ENCODE results near the gene SERPINB4.

The SERPINB4 gene

DNA sequence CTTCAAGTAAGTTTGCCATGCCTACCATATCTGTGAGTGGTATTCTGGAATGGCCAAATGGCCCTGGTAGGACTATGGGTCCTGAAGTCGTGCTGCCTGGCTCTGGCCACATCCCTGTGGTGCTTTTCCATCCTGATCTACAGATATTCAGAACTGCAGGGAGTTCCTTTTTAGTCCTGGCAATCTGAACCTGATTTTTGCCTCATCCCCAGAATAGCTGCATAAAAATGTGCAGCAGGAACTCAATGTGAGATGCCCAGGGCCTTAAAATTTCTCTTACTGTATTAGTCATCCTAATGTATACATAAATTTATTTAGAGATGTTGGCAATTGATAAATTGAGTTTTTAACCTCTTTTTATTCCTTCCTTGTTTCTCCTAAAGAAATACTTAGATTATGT, 51.6 kb downstream of the SERPINB4 start:
- Histone ChIP-seq H3K27ac (ENCODE audit: low read depth, low read length) (no peak overlapping the region), H3K4me1 (ENCODE audit: control insufficient read depth, insufficient read depth, low read length) (no peaks in the 10 kb centered on the region), H3K9ac (ENCODE audit: low read depth, low read length) (no peak overlapping the region), H3K9me3 (ENCODE audit: control insufficient read depth, insufficient read depth, low read length) (no peaks in the 10 kb centered on the region), H3K4me3 (ENCODE audit: low read depth, low read length) (no peak overlapping the region), H3K36me3 (ENCODE audit: control insufficient read depth, insufficient read depth, low read length) (no peaks in the 10 kb centered on the region), H3K27me3 (ENCODE audit: control insufficient read depth, insufficient read depth, low read length) (no peaks in the 10 kb centered on the region)

DNA sequence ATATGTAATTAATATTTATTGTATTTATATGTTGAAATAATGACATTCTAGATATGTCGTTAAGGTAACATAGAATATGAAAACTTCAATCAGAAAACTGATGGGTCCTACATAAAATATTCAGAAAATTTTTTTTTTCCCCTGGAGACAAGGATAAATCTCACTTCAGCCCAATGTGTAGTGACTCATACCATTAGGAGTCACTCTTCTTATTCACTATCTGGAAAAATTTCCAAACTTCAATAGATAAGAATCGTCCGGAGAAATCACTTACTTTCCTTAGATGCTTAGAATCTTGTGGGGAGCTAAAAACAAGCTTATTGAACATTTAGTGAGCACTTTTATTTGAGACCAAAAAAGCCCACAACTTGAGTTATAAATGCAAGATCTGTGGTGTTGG, 52.3 kb downstream of the SERPINB4 start:
- Histone ChIP-seq H3K36me3 (ENCODE audit: control insufficient read depth, insufficient read depth, low read length) (no peaks in the 10 kb centered on the region), H3K9me3 (ENCODE audit: control insufficient read depth, insufficient read depth, low read length) (no peaks in the 10 kb centered on the region), H3K9ac (ENCODE audit: low read depth, low read length) (no peak overlapping the region), H3K27me3 (ENCODE audit: control insufficient read depth, insufficient read depth, low read length) (no peaks in the 10 kb centered on the region), H3K4me3 (ENCODE audit: low read depth, low read length) (no peak overlapping the region), H3K27ac (ENCODE audit: low read depth, low read length) (no peak overlapping the region), H3K4me1 (ENCODE audit: control insufficient read depth, insufficient read depth, low read length) (no peaks in the 10 kb centered on the region)

DNA sequence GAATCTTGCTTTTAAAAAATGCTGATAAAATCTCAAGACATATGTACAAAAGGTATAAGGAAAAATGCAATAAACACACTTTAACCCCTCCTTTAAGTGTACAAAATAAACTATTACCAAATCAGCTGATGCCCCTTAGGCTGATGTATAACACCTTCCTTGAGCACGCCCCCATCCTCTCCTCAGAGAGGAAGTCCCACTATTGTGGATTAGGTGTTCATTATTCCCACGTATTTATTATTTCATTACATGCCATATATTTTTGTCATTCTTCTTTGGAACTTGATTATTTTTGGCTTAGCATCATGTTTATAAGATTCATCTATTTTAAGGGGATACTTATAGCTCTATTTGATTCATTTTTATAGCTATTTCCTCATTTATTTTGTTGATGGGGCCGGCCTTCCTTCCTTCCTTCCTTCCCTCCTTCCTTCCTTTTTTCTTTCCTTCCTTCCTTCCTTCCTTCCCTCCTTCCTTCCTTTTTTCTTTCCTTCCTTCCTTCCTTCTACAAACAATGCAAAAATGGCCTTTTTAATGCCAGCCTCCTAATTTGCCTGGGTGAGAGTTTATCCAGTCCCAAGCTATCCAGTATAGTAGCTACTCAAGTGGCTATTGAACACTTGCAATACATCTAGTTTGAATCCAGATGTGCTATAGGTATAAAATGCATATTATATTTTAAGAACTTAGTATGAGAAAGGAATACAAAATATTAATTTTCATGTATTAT, 52.9 kb downstream of the SERPINB4 start:
- H3K27ac ChIP-seq (ENCODE audit: low read depth, low read length) = no peak overlapping the region
- no peaks in the 10 kb centered on the region for H3K36me3 ChIP-seq (ENCODE audit: control insufficient read depth, insufficient read depth, low read length)
- no peak overlapping the region for H3K9ac ChIP-seq (ENCODE audit: low read depth, low read length)
- no peaks in the 10 kb centered on the region for H3K27me3 ChIP-seq (ENCODE audit: control insufficient read depth, insufficient read depth, low read length)
- H3K4me3 ChIP-seq (ENCODE audit: low read depth, low read length) = no peak overlapping the region
- H3K4me1 ChIP-seq (ENCODE audit: control insufficient read depth, insufficient read depth, low read length) = no peaks in the 10 kb centered on the region
- no peaks in the 10 kb centered on the region for H3K9me3 ChIP-seq (ENCODE audit: control insufficient read depth, insufficient read depth, low read length)

DNA sequence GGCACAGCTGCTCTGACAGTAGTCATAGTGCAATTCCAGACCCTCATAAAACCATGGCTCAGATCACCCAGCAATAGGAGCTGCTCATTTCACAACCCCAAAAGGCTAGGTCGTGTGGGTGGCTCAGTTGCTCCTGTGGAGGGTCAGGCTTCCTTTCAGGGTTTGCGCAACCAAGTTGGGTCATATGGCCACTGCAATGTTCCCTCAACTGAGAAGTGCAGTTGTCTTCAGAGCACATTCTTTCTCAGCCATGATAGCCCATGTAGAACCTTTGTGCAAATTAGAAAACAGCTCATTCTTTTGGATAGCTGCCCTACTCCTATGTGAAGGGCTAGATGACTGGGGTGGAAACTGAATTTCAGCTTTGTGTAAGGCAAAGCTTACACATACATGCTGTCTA, 53.7 kb downstream of the SERPINB4 start:
- Histone ChIP-seq H3K9me3 (ENCODE audit: control insufficient read depth, insufficient read depth, low read length) (no peaks in the 10 kb centered on the region), H3K27ac (ENCODE audit: low read depth, low read length) (no peak overlapping the region), H3K4me3 (ENCODE audit: low read depth, low read length) (no peak overlapping the region)

DNA sequence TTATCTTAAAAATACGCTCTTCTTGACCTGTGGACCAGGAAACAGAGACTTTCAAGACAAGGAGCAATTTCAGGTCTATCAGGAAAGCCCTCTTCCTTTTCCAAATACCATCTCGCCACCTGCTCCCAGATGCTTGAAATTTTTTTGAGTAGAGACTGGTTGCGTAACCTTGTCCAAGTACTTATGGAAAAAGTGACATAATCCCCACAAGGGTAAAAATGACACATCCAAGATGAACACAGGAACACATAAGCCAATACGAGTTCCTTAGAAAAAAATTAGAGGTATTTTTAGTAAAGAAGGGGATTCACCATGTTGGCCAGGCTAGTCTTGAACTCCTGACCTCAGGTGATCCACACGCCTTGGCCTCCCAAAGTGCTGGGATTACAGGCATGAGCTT, 55.1 kb downstream of the SERPINB4 start:
- Histone ChIP-seq H3K27ac (ENCODE audit: low read depth, low read length) (no peak overlapping the region), H3K9ac (ENCODE audit: low read depth, low read length) (no peak overlapping the region), H3K4me3 (ENCODE audit: low read depth, low read length) (no peak overlapping the region), H3K27me3 (ENCODE audit: control insufficient read depth, insufficient read depth, low read length) (no peaks in the 10 kb centered on the region), H3K9me3 (ENCODE audit: control insufficient read depth, insufficient read depth, low read length) (no peaks in the 10 kb centered on the region), H3K36me3 (ENCODE audit: control insufficient read depth, insufficient read depth, low read length) (no peaks in the 10 kb centered on the region), H3K4me1 (ENCODE audit: control insufficient read depth, insufficient read depth, low read length) (no peaks in the 10 kb centered on the region)

More for the DNA sequence above, 53.7 kb downstream of the SERPINB4 start:
- no peak overlapping the region for H3K9ac ChIP-seq (ENCODE audit: low read depth, low read length)
- no peaks in the 10 kb centered on the region for H3K27me3 ChIP-seq (ENCODE audit: control insufficient read depth, insufficient read depth, low read length)
- no peaks in the 10 kb centered on the region for H3K36me3 ChIP-seq (ENCODE audit: control insufficient read depth, insufficient read depth, low read length)
- H3K4me1 ChIP-seq (ENCODE audit: control insufficient read depth, insufficient read depth, low read length) = no peaks in the 10 kb centered on the region
